KBM-7 (cell line): ENCODE measurements around the gene OPTC.
"Not testable (repeated sequence)": the region's sequence is repeated elsewhere in the genome, so short reads cannot be mapped to it uniquely, and the experiment has no call there.

Experiments used
- DNase-seq: peaks from one replicate; pipeline ENCODE4 v3.0.0-alpha.2; 2015
- in situ Hi-C: fragments of 300-500 bp; cut with MboI; formaldehyde crosslinking; loops from 2 replicates; pipeline ENCODE4 v1.14.3; 2020; ENCODE audit warnings: low sequenced_read_pairs, low pct_unique_long_range_greater_than_20kb, mixed read lengths

The OPTC gene

GRCh38 chr1:203493901-203494300 is at the start of gene OPTC:
Gene OPTC, plus strand, starts transcription at chr1:203494153. Its CDS starts 1,853 bp downstream, at chr1:203496006.
- no peak for DNase-seq
- in situ Hi-C loops, result no loop called here

- no peak for DNase-seq
- in situ Hi-C loops, result no loop called here
Measured at GRCh38 chr1:203444171-203444576, 49.8 kb upstream of the OPTC start.

GRCh38 chr1:203447151-203447550 is 46.8 kb upstream of the OPTC start:
- in situ Hi-C loops, result no loop called here
- DNase-seq, result peak; percentile 55

GRCh38 chr1:203447598-203447997 is 46.4 kb upstream of the OPTC start:
- in situ Hi-C loops, DNase-seq: not testable (repeated sequence)

GRCh38 chr1:203448521-203449061 is 45.4 kb upstream of the OPTC start:
- in situ Hi-C loops, result no loop called here

GRCh38 chr1:203450001-203450400 is 44.0 kb upstream of the OPTC start:
- DNase-seq, result no peak
- in situ Hi-C loops, result no loop called here

More at GRCh38 chr1:203448521-203449061, 45.4 kb upstream of the OPTC start:
- no peak for DNase-seq

- in situ Hi-C loops, result no loop called here
- DNase-seq, result no peak
Measured at GRCh38 chr1:203450479-203451149, 43.3 kb upstream of the OPTC start.

- no peak for DNase-seq
- in situ Hi-C loops, result no loop called here
Measured at GRCh38 chr1:203451836-203452784, 41.8 kb upstream of the OPTC start.

GRCh38 chr1:203453016-203453415 is 40.9 kb upstream of the OPTC start:
- in situ Hi-C loops, result no loop called here
- no peak for DNase-seq

GRCh38 chr1:203453616-203454015 is 40.3 kb upstream of the OPTC start:
- no peak for DNase-seq
- in situ Hi-C loops, result no loop called here

GRCh38 chr1:203454986-203455471 is 38.9 kb upstream of the OPTC start:
- in situ Hi-C loops, result no loop called here
- DNase-seq, result no peak

GRCh38 chr1:203455706-203456105 is 38.2 kb upstream of the OPTC start:
- no peak for DNase-seq
- in situ Hi-C loops, result no loop called here

GRCh38 chr1:203456577-203456976 is 37.4 kb upstream of the OPTC start:
- in situ Hi-C loops, result no loop called here

GRCh38 chr1:203458078-203458477 is 35.9 kb upstream of the OPTC start:
- no peak for DNase-seq
- in situ Hi-C loops, result no loop called here

More at GRCh38 chr1:203456577-203456976, 37.4 kb upstream of the OPTC start:
- DNase-seq, result no peak

- in situ Hi-C loops, result no loop called here
- DNase-seq, result no peak
Measured at GRCh38 chr1:203459671-203460201, 34.2 kb upstream of the OPTC start.

- in situ Hi-C loops, result no loop called here
Measured at GRCh38 chr1:203461717-203462116, 32.2 kb upstream of the OPTC start.

GRCh38 chr1:203462143-203462542 is 31.8 kb upstream of the OPTC start:
- in situ Hi-C loops, result no loop called here
- no peak for DNase-seq

More at GRCh38 chr1:203461717-203462116, 32.2 kb upstream of the OPTC start:
- DNase-seq, result no peak

GRCh38 chr1:203462878-203463277 is 31.1 kb upstream of the OPTC start:
- no peak for DNase-seq
- in situ Hi-C loops, result no loop called here

- DNase-seq, result no peak
- in situ Hi-C loops, result no loop called here
Measured at GRCh38 chr1:203463469-203464062, 30.4 kb upstream of the OPTC start.
